Urinary bladder (tissue), 4 donors: ENCODE results near the gene CERT1. TPM values are rescaled to one million over a fixed set of nuclear protein-coding genes. Genes with fewer than 3 reads are reported as not detected.
A peak's percentile ranks its signal among the peaks of the same experiment; 100 is the strongest.
"Not testable (repeated sequence)": the region's sequence is repeated elsewhere in the genome, so short reads cannot be mapped to it uniquely, and the experiment has no call there.

Experiments
- DNase-seq: peaks from one replicate; pipeline ENCODE4 v3.0.0-alpha.2; 2015; ENCODE audit errors: extremely low spot score
- H3K27ac ChIP-seq: one replicate; pipeline ENCODE4 v1.5.1; 2013; ENCODE audit warnings: low read depth, mild to moderate bottlenecking, moderate library complexity
- H3K36me3 ChIP-seq: one replicate; pipeline ENCODE4 v1.6.1; 2013; ENCODE audit warnings: mild to moderate bottlenecking, moderate library complexity; ENCODE audit not compliant: insufficient read depth
- H3K4me1 ChIP-seq: one replicate; pipeline ENCODE4 v1.6.1; 2013; ENCODE audit warnings: mild to moderate bottlenecking, moderate library complexity; ENCODE audit not compliant: insufficient read depth
- H3K4me3 ChIP-seq: one replicate; pipeline ENCODE4 v1.5.1; 2013; ENCODE audit warnings: low read depth, low read length
- WGBS: extraction: QIAGEN DNeasy Blood & Tissue Kit; methylation state at CpG from one replicate; pipeline ENCODE4 v1.1.7; 2013; 5-methylcytosine and 5-hydroxymethylcytosine counted together
- polyA plus RNA-seq: library from polyadenylated mRNA; stranded (reverse); fragments of 200-250 nt; gene quantifications from one replicate; pipeline ENCODE4 v1.2.3, GENCODE V29; 2013
- total RNA-seq: library from RNA; depleted of rRNA; stranded (reverse); fragments of >200 nt; gene quantifications from one replicate; pipeline ENCODE4 v1.2.3, GENCODE V29; 2014
- donor health status: healthy with polysubstance abuse.
- donor health status: healthy.

CERT1 gene
- total and polyA plus RNA-seq, 2 donors: 32.5 to 94.1 TPM

- DNase-seq: no peak
- WGBS: 55% methylated on average over 1 of the region's 1 CpG
- H3K4me3 ChIP-seq: no peak overlapping the region
- no peaks in the 10 kb centered on the region for H3K36me3 ChIP-seq
- no peaks in the 10 kb centered on the region for H3K4me1 ChIP-seq
- H3K27ac ChIP-seq: no peak overlapping the region
Observed at GRCh38 chr5:75513841-75514240, 2.4 kb upstream of the CERT1 start.

DNA sequence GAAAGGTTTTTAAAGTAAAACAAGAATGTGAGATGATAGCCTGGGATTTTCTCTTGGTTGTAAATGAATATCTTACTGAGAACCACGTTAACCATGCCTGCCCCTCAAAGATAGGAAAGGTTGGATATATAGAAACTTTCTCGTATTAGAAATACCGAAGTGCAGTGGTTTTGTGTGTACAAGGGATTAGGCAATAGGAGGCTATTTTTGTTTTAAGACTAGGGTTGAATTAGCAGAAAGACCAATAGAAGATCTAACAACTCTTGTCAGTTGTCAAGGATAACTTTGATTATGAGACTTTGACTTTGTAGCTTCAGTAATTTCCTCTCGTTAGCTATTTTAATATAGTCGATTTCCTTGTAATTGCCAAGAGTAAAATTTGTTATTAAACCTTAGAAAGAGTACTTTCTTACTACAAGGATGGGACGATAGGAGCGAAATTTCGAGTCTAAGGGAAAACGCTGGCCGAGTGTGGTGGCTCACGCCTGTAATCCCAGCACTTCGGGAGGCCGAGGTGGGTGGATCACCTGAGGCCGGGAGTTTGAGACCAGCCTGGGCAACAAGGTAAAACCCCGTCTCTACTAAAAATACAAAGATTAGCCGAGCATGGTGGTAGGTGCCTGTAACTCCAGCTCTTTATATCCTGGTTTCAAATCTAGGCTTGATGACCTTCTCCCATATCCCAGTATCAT, 1.1 kb upstream of the CERT1 start:
- Histone ChIP-seq H3K4me1 (no peaks in the 10 kb centered on the region), H3K4me3 (peak overlapping the region; percentile 76), H3K27ac (peak overlapping the region; percentile 98), H3K36me3 (no peaks in the 10 kb centered on the region)
- no peak for DNase-seq
- WGBS: 74% methylated on average over 16 of the region's 16 CpGs

- under 1% methylated on average over 54 of the region's 54 CpGs for WGBS
- peak overlapping the region; percentile 76 for H3K4me3 ChIP-seq
- H3K36me3 ChIP-seq: no peaks in the 10 kb centered on the region
- no peak for DNase-seq
- peak overlapping the region; percentile 85 for H3K27ac ChIP-seq
- H3K4me1 ChIP-seq: no peaks in the 10 kb centered on the region
Observed at GRCh38 chr5:75510836-75511434, 494 bp downstream of the CERT1 start.

DNA sequence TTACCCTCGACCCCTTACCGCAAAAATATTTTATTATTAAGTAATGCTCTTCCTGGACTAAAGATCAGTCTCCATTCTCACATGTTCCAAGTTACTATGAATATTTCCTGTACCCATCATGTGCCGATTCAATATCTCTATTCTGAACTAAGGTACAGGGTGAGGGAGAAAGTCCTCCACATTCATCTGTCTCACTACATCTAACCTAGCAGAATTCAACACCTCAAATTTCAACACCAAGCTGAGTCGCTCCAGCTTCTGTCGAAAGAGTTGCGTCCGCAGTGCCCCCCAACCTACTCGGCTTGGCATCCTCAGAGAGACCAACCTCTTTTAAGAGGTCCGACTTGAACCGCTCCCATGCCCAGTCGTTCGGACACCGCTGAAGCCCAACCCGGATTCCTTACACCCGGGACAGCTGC, 1.0 kb downstream of the CERT1 start:
- peak overlapping the region; percentile 76 for H3K4me3 ChIP-seq
- no peak for DNase-seq
- H3K27ac ChIP-seq: peak overlapping the region; percentile 85
- H3K4me1 ChIP-seq: no peaks in the 10 kb centered on the region
- WGBS: under 1% methylated on average over 15 of the region's 15 CpGs
- H3K36me3 ChIP-seq: no peaks in the 10 kb centered on the region

DNA sequence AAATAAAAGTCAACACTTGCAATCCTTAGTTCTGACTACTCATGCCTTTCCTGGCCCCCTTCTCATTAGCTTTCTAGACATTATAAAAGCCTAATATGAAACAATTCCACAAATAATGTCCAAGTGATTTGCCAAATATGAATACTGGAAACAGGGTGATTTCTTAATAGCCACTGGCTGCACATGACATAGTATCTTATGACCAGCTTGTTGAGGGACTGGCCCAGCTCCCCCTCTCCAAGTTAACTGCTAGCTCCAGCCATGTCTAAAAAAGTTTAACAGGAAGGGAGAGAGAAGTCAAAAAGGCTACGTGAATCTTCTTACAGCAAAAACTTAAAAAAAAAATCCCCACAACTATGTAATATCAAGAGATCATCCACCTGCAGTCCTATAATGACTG, 1.5 kb downstream of the CERT1 start:
- no peaks in the 10 kb centered on the region for H3K4me1 ChIP-seq
- H3K27ac ChIP-seq: no peak overlapping the region
- DNase-seq: no peak

GRCh38 chr5:75509546-75509945, 1.9 kb downstream of the CERT1 start:
- DNase-seq: no peak
- Histone ChIP-seq H3K4me3 (peak overlapping the region; percentile 76), H3K4me1 (no peaks in the 10 kb centered on the region), H3K36me3 (no peaks in the 10 kb centered on the region), H3K27ac (no peak overlapping the region)
- WGBS: 69% methylated on average over 4 of the region's 4 CpGs

More for the DNA sequence above, 1.5 kb downstream of the CERT1 start:
- WGBS: 0% methylated on average over 1 of the region's 1 CpG
- Histone ChIP-seq H3K4me3 (peak overlapping the region; percentile 76), H3K36me3 (no peaks in the 10 kb centered on the region)

GRCh38 chr5:75507841-75508240, 3.6 kb downstream of the CERT1 start:
- H3K36me3 ChIP-seq: no peaks in the 10 kb centered on the region
- no peak overlapping the region for H3K27ac ChIP-seq
- H3K4me1 ChIP-seq: no peaks in the 10 kb centered on the region
- no peak overlapping the region for H3K4me3 ChIP-seq
- no peak for DNase-seq
- 95% methylated on average over 1 of the region's 1 CpG for WGBS

GRCh38 chr5:75505112-75505511, 6.3 kb downstream of the CERT1 start:
- 95% methylated on average over 5 of the region's 5 CpGs for WGBS
- not testable (repeated sequence) for H3K36me3 ChIP-seq, H3K4me3 ChIP-seq, H3K4me1 ChIP-seq, H3K27ac ChIP-seq, DNase-seq

DNA sequence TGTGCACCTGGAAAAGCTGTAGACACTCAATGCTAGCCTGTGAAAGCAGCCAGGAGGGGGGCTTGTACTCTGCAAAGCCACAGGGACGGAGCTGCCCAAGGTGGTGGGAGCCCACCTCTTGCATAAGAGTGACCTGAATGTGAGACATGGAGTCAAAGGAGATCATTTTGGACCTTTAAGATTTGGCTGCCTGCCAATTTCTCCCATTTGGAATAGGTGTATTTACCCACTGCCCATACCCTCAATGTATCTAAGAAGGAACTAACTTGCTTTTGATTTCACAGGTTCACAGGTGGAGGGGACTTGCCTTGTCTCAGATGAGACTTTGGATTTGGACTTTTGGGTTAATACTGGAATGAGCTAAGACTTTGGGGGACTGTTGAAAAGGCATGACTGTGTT, 12.6 kb downstream of the CERT1 start:
- DNase-seq, H3K4me3 ChIP-seq, H3K4me1 ChIP-seq, H3K27ac ChIP-seq, H3K36me3 ChIP-seq: not testable (repeated sequence)
- 100% methylated on average over 1 of the region's 1 CpG for WGBS

DNA sequence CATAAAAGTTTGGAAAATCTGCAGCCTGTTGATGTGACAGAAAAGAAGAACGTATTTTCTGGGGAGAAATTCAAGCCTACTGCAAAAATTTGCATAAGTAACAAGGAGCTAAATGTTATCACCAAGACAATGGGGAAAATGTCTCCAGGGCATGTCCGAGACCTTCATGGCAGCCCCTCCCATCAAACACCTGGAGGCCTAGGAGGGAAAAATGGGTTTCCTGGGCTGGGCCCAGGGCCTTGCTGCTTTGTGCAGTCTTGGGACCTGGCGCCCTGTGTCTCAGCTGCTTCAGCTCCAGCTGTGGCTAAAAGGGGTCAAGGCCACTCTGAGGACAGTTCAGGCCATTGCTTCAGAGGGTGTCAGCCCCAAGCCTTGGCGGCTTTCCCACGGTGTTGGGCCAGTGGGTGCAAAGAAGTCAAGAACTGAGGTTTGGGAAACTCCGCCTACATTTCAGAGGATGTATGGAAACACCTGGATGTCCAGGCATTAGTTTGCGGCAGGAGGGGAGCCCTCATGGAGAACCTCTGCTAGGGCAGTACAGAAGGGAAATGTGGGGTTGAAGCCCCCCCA, 13.1 kb downstream of the CERT1 start:
- no peak for DNase-seq
- Histone ChIP-seq H3K36me3 (no peaks in the 10 kb centered on the region), H3K4me1 (peaks cover 1% of the 10 kb centered on the region), H3K27ac (no peak overlapping the region), H3K4me3 (no peak overlapping the region)
- 99% methylated on average over 7 of the region's 7 CpGs for WGBS

- Histone ChIP-seq H3K27ac (no peak overlapping the region), H3K4me3 (no peak overlapping the region), H3K4me1 (peaks cover 1% of the 10 kb centered on the region), H3K36me3 (no peaks in the 10 kb centered on the region)
- no peak for DNase-seq
- 87% methylated on average over 3 of the region's 3 CpGs for WGBS
Observed at GRCh38 chr5:75496026-75496425, 15.4 kb downstream of the CERT1 start.

GRCh38 chr5:75491621-75492020, 19.8 kb downstream of the CERT1 start:
- Histone ChIP-seq H3K36me3 (no peaks in the 10 kb centered on the region), H3K4me3 (no peak overlapping the region), H3K4me1 (peaks cover 1% of the 10 kb centered on the region), H3K27ac (no peak overlapping the region)
- no peak for DNase-seq
- 96% methylated on average over 2 of the region's 2 CpGs for WGBS

GRCh38 chr5:75489847-75490246, 21.6 kb downstream of the CERT1 start:
- not testable (repeated sequence) for H3K36me3 ChIP-seq, DNase-seq, H3K27ac ChIP-seq, H3K4me3 ChIP-seq, H3K4me1 ChIP-seq
- WGBS: 99% methylated on average over 6 of the region's 6 CpGs

DNA sequence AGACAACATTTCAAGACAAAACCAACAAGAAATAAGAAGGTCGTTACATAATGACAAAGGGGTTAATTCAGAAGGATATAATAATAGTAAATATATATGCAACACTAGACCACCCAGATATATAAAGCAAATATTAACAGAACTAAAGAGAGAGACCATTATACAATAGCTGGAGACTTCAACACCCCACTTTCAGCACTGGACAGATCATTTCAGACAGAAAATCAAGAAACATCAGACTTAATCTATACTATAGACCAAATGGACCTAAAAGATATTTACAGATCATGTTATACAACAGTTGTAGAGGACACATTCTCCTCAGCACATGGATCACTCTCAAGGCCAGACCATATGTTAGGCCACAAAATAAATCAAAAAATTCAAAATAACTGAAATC, 26.8 kb downstream of the CERT1 start:
- Histone ChIP-seq H3K4me3 (no peak overlapping the region), H3K27ac (no peak overlapping the region), H3K36me3 (no peaks in the 10 kb centered on the region), H3K4me1 (no peaks in the 10 kb centered on the region)
- no peak for DNase-seq
- 91% methylated on average over 1 of the region's 1 CpG for WGBS
